Heart left ventricle (tissue), 13 donors: ENCODE results near the gene KRT20.

Source experiments
- CTCF ChIP-seq, 12 donors: fragments of 200-600 bp; sonication (generic) in 4 of 12; IDR thresholded peaks; one replicate each; pipeline versions ENCODE4 v1.5.0 to v1.8.0; 2018 to 2022; ENCODE audit warnings: antibody characterized with exemption in 12 of 12, mild to moderate bottlenecking in 5 of 12
- POLR2A ChIP-seq, 2 donors: fragments of 450-650 bp; IDR thresholded peaks; one replicate each; pipeline ENCODE4 v1.6.1; 2017; ENCODE audit warnings: antibody characterized with exemption in 2 of 2, mild to moderate bottlenecking in 2 of 2, moderate library complexity in 2 of 2
- donor health status: ischemic (EF 13 %, LVEDD 7.1; RV severe dilation, severe dysfunction).
- donor health status: DM: no; HTN: yes; CAD: no.
- donor health status: DM: no; HTN: no; CAD: no.
- donor health status: ischemic (EF 25% LVEDD 6.9; RV normal size, moderate dysfunction).
- donor health status: ischemic (EF 25% LVEDD 5.7; RV mildly dilated, moderate dysfunction).
- donor health status: ischemic (EF 35%, LVEDD 5.7; RV mildly dilated, moderate dysfunction).
- donor health status: nonischemic (EF 11% LVEDD 7.7; RV severe dilation, severe dysfunction).
- donor health status: DM: yes; HTN: yes; CAD: no.
- donor health status: PGD.
- donor health status: ischemic (EF 29% LVEDD 5.4; RV normal size, mild dysfunction).
- donor health status: nonischemic (EF 23%, LVEDD 6.1; RV moderate dilation, normal function).

GRCh38 chr17:40864661-40865390, 20.2 kb downstream of the KRT20 start:
- TF ChIP-seq CTCF (IDR thresholded peaks at IDR 0.05) (no peak), POLR2A (IDR thresholded peaks at IDR 0.05) (no peak)
